GM23338 (cell line): ENCODE measurements around the gene GFOD1. TPM values are rescaled to one million over a fixed set of nuclear protein-coding genes. Genes with fewer than 3 reads are reported as not detected.

ENCODE experiments used
- ATAC-seq: fragments of 200-7000 bp; cut with Tn5 transposase; 3 replicates; pipeline ENCODE4 v1.9.1; 2020
- DNase-seq: peaks from one replicate; pipeline ENCODE4 v3.0.0-alpha.2; 2015; ENCODE audit warnings: low spot score
- H2AFZ ChIP-seq: fragments of 200-600 bp; sonication (generic); 2 replicates; pipeline ENCODE4 v1.8.0; 2016; ENCODE audit warnings: antibody characterized with exemption, mild to moderate bottlenecking, moderate library complexity
- H3F3A ChIP-seq: fragments of 200-600 bp; sonication (generic); replicated peaks from 2 replicates; pipeline ENCODE4 v1.8.0; 2017; ENCODE audit warnings: antibody characterized with exemption, mixed run types, low read depth
- H3K27ac ChIP-seq: fragments of 200-600 bp; sonication (generic); 2 replicates; pipeline ENCODE4 v1.6.1; 2016; ENCODE audit warnings: low read depth
- H3K27me3 ChIP-seq: fragments of 200-600 bp; sonication (generic); 2 replicates; pipeline ENCODE4 v1.8.0; 2016; ENCODE audit warnings: mild to moderate bottlenecking, mixed run types, moderate library complexity; ENCODE audit not compliant: insufficient read depth
- H3K36me3 ChIP-seq: fragments of 200-600 bp; sonication (generic); 2 replicates; pipeline ENCODE4 v1.8.0; 2016; ENCODE audit warnings: mild to moderate bottlenecking; ENCODE audit not compliant: insufficient read depth
- H3K4me1 ChIP-seq: fragments of 200-600 bp; sonication (generic); 2 replicates; pipeline ENCODE4 v1.8.0; 2016; ENCODE audit warnings: mild to moderate bottlenecking, moderate library complexity; ENCODE audit not compliant: insufficient read depth
- H3K4me2 ChIP-seq: fragments of 200-600 bp; sonication (generic); 2 replicates; pipeline ENCODE4 v1.7.1; 2017; ENCODE audit warnings: mixed run types
- H3K4me3 ChIP-seq: fragments of 200-600 bp; sonication (generic); 2 replicates; pipeline ENCODE4 v1.6.1; 2016; ENCODE audit warnings: mixed run types
- H3K79me2 ChIP-seq: fragments of 200-600 bp; sonication (generic); replicated peaks from 2 replicates; pipeline ENCODE4 v1.8.0; 2017; ENCODE audit warnings: mild to moderate bottlenecking; ENCODE audit not compliant: insufficient read depth
- H3K9me2 ChIP-seq: fragments of 200-600 bp; sonication (generic); 2 replicates; pipeline ENCODE4 v1.8.0; 2017; ENCODE audit not compliant: insufficient read depth
- H4K20me1 ChIP-seq: fragments of 200-600 bp; sonication (generic); replicated peaks from 2 replicates; pipeline ENCODE4 v1.8.0; 2017; ENCODE audit warnings: mild to moderate bottlenecking; ENCODE audit not compliant: insufficient read depth
- H3K27ac Mint-ChIP-seq: 2 replicates; pipeline ENCODE4 v1.8.0; 2020; ENCODE audit warnings: inconsistent platforms, mild to moderate bottlenecking, moderate library complexity, mixed read lengths
- H3K27me3 Mint-ChIP-seq: 3 replicates; pipeline ENCODE4 v1.8.0; 2022; ENCODE audit warnings: low read depth, mild to moderate bottlenecking, moderate library complexity, mixed read lengths, inconsistent platforms; ENCODE audit not compliant: insufficient read depth, poor library complexity
- H3K36me3 Mint-ChIP-seq: 3 replicates; pipeline ENCODE4 v1.8.0; 2021; ENCODE audit warnings: low read depth, mild to moderate bottlenecking, inconsistent platforms, moderate library complexity, mixed read lengths
- H3K4me1 Mint-ChIP-seq: 3 replicates; pipeline ENCODE4 v1.8.0; 2020; ENCODE audit warnings: mild to moderate bottlenecking, inconsistent platforms, mixed read lengths
- H3K4me3 Mint-ChIP-seq: 3 replicates; pipeline ENCODE4 v1.8.0; 2021; ENCODE audit warnings: moderate library complexity, mild to moderate bottlenecking, inconsistent platforms, mixed read lengths
- H3K9me3 Mint-ChIP-seq: 3 replicates; pipeline ENCODE4 v1.8.0; 2020; ENCODE audit warnings: moderate library complexity, mild to moderate bottlenecking, inconsistent platforms, mixed read lengths
- CREB1 ChIP-seq: fragments of 250-450 bp; sonication (Bioruptor Pico); IDR thresholded peaks from 2 replicates; pipeline ENCODE4 v1.5.0; 2020; ENCODE audit warnings: low read depth, mild to moderate bottlenecking, moderate library complexity
- EZH2 ChIP-seq: fragments of 200-600 bp; sonication (generic); IDR thresholded peaks from one replicate; pipeline ENCODE4 v1.8.0; 2017; ENCODE audit warnings: antibody characterized with exemption, mild to moderate bottlenecking, low read depth; ENCODE audit not compliant: unreplicated experiment
- POLR2AphosphoS5 ChIP-seq: IDR thresholded peaks from 2 replicates; pipeline ENCODE4 v1.6.1; 2016; ENCODE audit warnings: antibody characterized with exemption, low read depth
- polyA plus RNA-seq: library from polyadenylated mRNA; unstranded; fragments of >200 nt; fragmentation: Nextera tagmentation; extraction: Ambion mirVana; gene quantifications from 2 replicates; pipeline ENCODE4 v1.2.1, GENCODE V29; 2016
- total RNA-seq: library from RNA; depleted of rRNA; stranded (reverse); fragments of >200 nt; shearing (Covaris generic); gene quantifications from 2 replicates; pipeline ENCODE4 v1.2.3, GENCODE V29; 2014
- TF ChIP-seq, protein P1 (sequence below): fragments of 250-450 bp; sonication (Bioruptor Pico); IDR thresholded peaks from 2 replicates; pipeline ENCODE4 v1.5.0; 2020; ENCODE audit warnings: mild to moderate bottlenecking, moderate library complexity
- TF ChIP-seq, protein P2 (sequence below): IDR thresholded peaks from one replicate; pipeline ENCODE4 v1.6.1; 2018; ENCODE audit warnings: antibody characterized with exemption; ENCODE audit not compliant: unreplicated experiment

Gene GFOD1
- total and polyA plus RNA-seq, 2 experiments from 2014 or later: 4.9 to 12.8 TPM

DNA sequence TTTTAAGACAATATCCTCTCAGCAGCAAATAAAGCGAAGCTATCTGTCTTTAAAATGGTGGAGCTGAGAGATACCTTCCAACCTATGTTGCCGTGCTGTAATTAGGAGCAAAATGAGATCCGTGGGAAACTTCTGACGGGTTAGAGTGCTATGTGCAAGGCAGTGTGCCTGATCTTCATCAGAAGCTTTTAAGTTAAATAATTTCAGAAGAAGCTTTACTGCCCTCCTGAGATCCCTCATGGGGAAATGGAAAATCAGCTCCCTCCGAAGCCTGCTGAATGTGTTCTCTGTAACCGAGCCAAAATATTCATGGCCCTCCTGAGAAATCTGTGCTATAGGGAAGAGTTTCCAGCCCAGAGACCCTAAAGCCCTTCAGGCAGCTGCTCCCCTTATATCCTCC is 115.3 kb downstream of the GFOD1 start:
- Histone ChIP-seq H2AFZ (no peak overlapping the region), H3K4me2 (no peak overlapping the region), H3K4me1 (peaks cover 9% of the 10 kb centered on the region), H3F3A (no peaks in the 10 kb centered on the region), H3K9me2 (peaks cover 6% of the 10 kb centered on the region; the same call in 1 of the 2 replicates), H3K27ac (no peak overlapping the region), H3K27me3 (no peaks in the 10 kb centered on the region), H3K36me3 (no peaks in the 10 kb centered on the region; the same call in 1 of the 2 replicates), H3K79me2 (no peaks in the 10 kb centered on the region), H3K4me3 (no peak overlapping the region), H4K20me1 (no peaks in the 10 kb centered on the region)
- no peak for DNase-seq
- H3K27ac Mint-ChIP-seq: no peak overlapping the region
- H3K27me3 Mint-ChIP-seq: peaks cover 7% of the 10 kb centered on the region
- no peaks in the 10 kb centered on the region for H3K9me3 Mint-ChIP-seq
- no peak overlapping the region for H3K4me3 Mint-ChIP-seq
- no peak for ATAC-seq
- peaks cover 24% of the 10 kb centered on the region for H3K4me1 Mint-ChIP-seq
- no peaks in the 10 kb centered on the region for H3K36me3 Mint-ChIP-seq
- TF ChIP-seq POLR2AphosphoS5 (no peak), EZH2 (no peak), CREB1 (CRISPR knock-in tag) (no peak)
- TF ChIP-seq, protein P1, sequence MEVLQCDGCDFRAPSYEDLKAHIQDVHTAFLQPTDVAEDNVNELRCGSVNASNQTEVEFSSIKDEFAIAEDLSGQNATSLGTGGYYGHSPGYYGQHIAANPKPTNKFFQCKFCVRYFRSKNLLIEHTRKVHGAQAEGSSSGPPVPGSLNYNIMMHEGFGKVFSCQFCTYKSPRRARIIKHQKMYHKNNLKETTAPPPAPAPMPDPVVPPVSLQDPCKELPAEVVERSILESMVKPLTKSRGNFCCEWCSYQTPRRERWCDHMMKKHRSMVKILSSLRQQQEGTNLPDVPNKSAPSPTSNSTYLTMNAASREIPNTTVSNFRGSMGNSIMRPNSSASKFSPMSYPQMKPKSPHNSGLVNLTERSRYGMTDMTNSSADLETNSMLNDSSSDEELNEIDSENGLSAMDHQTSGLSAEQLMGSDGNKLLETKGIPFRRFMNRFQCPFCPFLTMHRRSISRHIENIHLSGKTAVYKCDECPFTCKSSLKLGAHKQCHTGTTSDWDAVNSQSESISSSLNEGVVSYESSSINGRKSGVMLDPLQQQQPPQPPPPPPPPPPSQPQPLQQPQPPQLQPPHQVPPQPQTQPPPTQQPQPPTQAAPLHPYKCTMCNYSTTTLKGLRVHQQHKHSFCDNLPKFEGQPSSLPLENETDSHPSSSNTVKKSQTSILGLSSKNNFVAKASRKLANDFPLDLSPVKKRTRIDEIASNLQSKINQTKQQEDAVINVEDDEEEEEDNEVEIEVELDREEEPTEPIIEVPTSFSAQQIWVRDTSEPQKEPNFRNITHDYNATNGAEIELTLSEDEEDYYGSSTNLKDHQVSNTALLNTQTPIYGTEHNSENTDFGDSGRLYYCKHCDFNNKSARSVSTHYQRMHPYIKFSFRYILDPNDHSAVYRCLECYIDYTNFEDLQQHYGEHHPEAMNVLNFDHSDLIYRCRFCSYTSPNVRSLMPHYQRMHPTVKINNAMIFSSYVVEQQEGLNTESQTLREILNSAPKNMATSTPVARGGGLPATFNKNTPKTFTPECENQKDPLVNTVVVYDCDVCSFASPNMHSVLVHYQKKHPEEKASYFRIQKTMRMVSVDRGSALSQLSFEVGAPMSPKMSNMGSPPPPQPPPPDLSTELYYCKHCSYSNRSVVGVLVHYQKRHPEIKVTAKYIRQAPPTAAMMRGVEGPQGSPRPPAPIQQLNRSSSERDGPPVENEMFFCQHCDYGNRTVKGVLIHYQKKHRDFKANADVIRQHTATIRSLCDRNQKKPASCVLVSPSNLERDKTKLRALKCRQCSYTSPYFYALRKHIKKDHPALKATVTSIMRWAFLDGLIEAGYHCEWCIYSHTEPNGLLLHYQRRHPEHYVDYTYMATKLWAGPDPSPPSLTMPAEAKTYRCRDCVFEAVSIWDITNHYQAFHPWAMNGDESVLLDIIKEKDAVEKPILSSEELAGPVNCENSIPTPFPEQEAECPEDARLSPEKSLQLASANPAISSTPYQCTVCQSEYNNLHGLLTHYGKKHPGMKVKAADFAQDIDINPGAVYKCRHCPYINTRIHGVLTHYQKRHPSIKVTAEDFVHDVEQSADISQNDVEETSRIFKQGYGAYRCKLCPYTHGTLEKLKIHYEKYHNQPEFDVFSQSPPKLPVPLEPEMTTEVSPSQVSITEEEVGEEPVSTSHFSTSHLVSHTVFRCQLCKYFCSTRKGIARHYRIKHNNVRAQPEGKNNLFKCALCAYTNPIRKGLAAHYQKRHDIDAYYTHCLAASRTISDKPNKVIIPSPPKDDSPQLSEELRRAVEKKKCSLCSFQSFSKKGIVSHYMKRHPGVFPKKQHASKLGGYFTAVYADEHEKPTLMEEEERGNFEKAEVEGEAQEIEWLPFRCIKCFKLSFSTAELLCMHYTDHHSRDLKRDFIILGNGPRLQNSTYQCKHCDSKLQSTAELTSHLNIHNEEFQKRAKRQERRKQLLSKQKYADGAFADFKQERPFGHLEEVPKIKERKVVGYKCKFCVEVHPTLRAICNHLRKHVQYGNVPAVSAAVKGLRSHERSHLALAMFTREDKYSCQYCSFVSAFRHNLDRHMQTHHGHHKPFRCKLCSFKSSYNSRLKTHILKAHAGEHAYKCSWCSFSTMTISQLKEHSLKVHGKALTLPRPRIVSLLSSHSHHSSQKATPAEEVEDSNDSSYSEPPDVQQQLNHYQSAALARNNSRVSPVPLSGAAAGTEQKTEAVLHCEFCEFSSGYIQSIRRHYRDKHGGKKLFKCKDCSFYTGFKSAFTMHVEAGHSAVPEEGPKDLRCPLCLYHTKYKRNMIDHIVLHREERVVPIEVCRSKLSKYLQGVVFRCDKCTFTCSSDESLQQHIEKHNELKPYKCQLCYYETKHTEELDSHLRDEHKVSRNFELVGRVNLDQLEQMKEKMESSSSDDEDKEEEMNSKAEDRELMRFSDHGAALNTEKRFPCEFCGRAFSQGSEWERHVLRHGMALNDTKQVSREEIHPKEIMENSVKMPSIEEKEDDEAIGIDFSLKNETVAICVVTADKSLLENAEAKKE: no peak
- TF ChIP-seq, protein P2, sequence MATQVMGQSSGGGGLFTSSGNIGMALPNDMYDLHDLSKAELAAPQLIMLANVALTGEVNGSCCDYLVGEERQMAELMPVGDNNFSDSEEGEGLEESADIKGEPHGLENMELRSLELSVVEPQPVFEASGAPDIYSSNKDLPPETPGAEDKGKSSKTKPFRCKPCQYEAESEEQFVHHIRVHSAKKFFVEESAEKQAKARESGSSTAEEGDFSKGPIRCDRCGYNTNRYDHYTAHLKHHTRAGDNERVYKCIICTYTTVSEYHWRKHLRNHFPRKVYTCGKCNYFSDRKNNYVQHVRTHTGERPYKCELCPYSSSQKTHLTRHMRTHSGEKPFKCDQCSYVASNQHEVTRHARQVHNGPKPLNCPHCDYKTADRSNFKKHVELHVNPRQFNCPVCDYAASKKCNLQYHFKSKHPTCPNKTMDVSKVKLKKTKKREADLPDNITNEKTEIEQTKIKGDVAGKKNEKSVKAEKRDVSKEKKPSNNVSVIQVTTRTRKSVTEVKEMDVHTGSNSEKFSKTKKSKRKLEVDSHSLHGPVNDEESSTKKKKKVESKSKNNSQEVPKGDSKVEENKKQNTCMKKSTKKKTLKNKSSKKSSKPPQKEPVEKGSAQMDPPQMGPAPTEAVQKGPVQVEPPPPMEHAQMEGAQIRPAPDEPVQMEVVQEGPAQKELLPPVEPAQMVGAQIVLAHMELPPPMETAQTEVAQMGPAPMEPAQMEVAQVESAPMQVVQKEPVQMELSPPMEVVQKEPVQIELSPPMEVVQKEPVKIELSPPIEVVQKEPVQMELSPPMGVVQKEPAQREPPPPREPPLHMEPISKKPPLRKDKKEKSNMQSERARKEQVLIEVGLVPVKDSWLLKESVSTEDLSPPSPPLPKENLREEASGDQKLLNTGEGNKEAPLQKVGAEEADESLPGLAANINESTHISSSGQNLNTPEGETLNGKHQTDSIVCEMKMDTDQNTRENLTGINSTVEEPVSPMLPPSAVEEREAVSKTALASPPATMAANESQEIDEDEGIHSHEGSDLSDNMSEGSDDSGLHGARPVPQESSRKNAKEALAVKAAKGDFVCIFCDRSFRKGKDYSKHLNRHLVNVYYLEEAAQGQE: no peak
